Right renal pelvis (tissue), 4 donors: ENCODE data around the gene VWA3A. TPM values are rescaled to one million over a fixed set of nuclear protein-coding genes. Genes with fewer than 3 reads are reported as not detected.
"Not testable (repeated sequence)": the region's sequence is repeated elsewhere in the genome, so short reads cannot be mapped to it uniquely, and the experiment has no call there.

Experiments
- DNase-seq, 4 donors: peaks; one replicate each; pipeline ENCODE4 v3.0.0-alpha.2; 2013; ENCODE audit warnings: low read depth in 4 of 4, low spot score in 3 of 4, missing footprints in 1 of 4
- polyA plus RNA-seq, 4 donors: library from polyadenylated mRNA; unstranded; fragments of 120-200 nt; gene quantifications; one replicate each; pipeline ENCODE4 v1.2.1, GENCODE V29; 2013; ENCODE audit not compliant: insufficient read length in 4 of 4

VWA3A gene
- 1 to 10 TPM; 1.5 to 2.5 (median 1.8) TPM for polyA plus RNA-seq

GRCh38 chr16:22092143-22092933 is at the start of gene VWA3A:
TSS of gene VWA3A (plus strand) at chr16:22092541. CDS start at chr16:22092638, 97 bp downstream.
- peak; percentile 35 to 59 (median 44) for DNase-seq

- DNase-seq, result not testable (repeated sequence)
Observed at GRCh38 chr16:22043882-22044281, 48.5 kb upstream of the VWA3A start.

GRCh38 chr16:22045888-22046287 is 46.5 kb upstream of the VWA3A start:
- DNase-seq, result not testable (repeated sequence)

GRCh38 chr16:22050963-22051362 is 41.4 kb upstream of the VWA3A start:
- DNase-seq, result no peak

- DNase-seq, result no peak
Observed at GRCh38 chr16:22052980-22053379, 39.4 kb upstream of the VWA3A start.

GRCh38 chr16:22053921-22054341 is 38.4 kb upstream of the VWA3A start:
- no peak for DNase-seq

- DNase-seq, result no peak
Observed at GRCh38 chr16:22054847-22055590, 37.3 kb upstream of the VWA3A start.

- DNase-seq, result no peak
Observed at GRCh38 chr16:22055881-22056280, 36.5 kb upstream of the VWA3A start.

GRCh38 chr16:22063888-22064467 is 28.4 kb upstream of the VWA3A start:
- no peak for DNase-seq

- no peak for DNase-seq
Observed at GRCh38 chr16:22065252-22065651, 27.1 kb upstream of the VWA3A start.

GRCh38 chr16:22070361-22071330 is 21.7 kb upstream of the VWA3A start:
- no peak for DNase-seq

GRCh38 chr16:22071331-22071910 is 20.9 kb upstream of the VWA3A start:
- DNase-seq, result no peak

- no peak for DNase-seq
Observed at GRCh38 chr16:22073350-22073749, 19.0 kb upstream of the VWA3A start.

- no peak for DNase-seq
Observed at GRCh38 chr16:22075043-22075757, 17.1 kb upstream of the VWA3A start.

- no peak for DNase-seq
Observed at GRCh38 chr16:22075776-22076175, 16.6 kb upstream of the VWA3A start.

- peak in 3 of 4 donors; percentile 22 to 25 (median 23) for DNase-seq
Observed at GRCh38 chr16:22077700-22078313, 14.5 kb upstream of the VWA3A start.

- DNase-seq, result no peak
Observed at GRCh38 chr16:22078656-22079055, 13.7 kb upstream of the VWA3A start.

- no peak for DNase-seq
Observed at GRCh38 chr16:22081050-22081449, 11.3 kb upstream of the VWA3A start.

- DNase-seq, result no peak
Observed at GRCh38 chr16:22086440-22086839, 5.9 kb upstream of the VWA3A start.
